Ishikawa (cell line): ENCODE data around the gene PLCD3.

Experiments used
- CREB1 ChIP-seq: IDR thresholded peaks from 2 replicates; pipeline ENCODE4 v1.6.1; 2012; ENCODE audit warnings: low read depth
- EP300 ChIP-seq: IDR thresholded peaks from 2 replicates; pipeline ENCODE4 v1.6.1; 2012; ENCODE audit warnings: borderline replicate concordance
- TF ChIP-seq, protein P1 (sequence below): IDR thresholded peaks from 2 replicates; pipeline ENCODE4 v1.6.1; 2012

GRCh38 chr17:45104907-45105624, 27.2 kb downstream of the PLCD3 start:
- TF ChIP-seq, protein P1, sequence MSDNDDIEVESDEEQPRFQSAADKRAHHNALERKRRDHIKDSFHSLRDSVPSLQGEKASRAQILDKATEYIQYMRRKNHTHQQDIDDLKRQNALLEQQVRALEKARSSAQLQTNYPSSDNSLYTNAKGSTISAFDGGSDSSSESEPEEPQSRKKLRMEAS: no peak
- no peak for TF ChIP-seq EP300
- no peak for TF ChIP-seq CREB1
